ENCODE data around the gene PAMR1. TPM values are rescaled to one million over a fixed set of nuclear protein-coding genes. Genes with fewer than 3 reads are reported as not detected.
A peak's percentile ranks its signal among the peaks of the same experiment; 100 is the strongest.

Gene PAMR1
- 179 TPM for total RNA-seq
- polyA plus RNA-seq, result 48.7 TPM

DNA sequence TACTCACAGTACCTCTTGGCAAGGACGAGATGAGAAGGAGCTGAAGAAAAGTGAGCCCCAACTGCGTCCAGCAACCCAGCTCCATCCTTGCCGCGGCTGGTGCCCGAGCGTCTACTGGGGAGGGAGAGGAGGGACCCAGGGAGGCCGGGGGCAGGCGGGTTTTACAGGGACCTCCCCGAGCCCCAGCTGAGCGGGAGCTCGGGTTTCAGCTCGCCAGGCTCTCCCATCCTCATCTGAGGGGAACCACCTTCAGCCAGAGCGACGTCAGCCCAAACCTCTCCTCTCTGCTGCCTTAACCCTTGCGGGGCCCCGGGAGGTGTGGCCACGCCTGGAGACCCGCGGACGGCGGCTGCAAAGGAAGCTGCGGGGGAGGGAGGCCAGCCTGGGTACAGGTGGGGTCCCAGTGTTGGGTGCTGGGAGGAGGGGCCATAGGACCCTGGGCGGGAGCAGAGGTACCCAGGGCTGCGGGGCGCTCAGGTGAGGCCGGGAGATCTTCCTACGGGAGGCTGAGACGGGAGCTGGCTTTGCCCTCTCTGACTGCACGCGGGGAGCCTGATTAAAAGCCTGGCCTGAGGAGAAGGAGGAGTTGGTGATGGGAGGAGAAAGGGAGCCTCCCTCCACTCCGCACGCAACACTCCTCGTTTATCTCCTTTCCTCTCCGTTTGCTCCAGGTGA lies at the start of gene PAMR1:
Gene PAMR1, minus strand, starts transcription at position 116 of the 675 bp plus-strand sequence. Its CDS starts 31 bp downstream, at position 85.
- Histone ChIP-seq H3K27ac (ENCODE audit: low read depth) (peak within 1 kb of the TSS; percentile 61), H3K36me3 (ENCODE audit: insufficient read depth) (no peaks in the 10 kb centered on the region), H3K4me3 (ENCODE audit: low read depth, low read length) (peak within 1 kb of the TSS; percentile 61), H3K4me1 (ENCODE audit: insufficient read depth) (no peaks in the 10 kb centered on the region)
- WGBS, result 3% methylated on average over 34 of the region's 34 CpGs
- peak; percentile 61 for DNase-seq (ENCODE audit: extremely low spot score)

DNA sequence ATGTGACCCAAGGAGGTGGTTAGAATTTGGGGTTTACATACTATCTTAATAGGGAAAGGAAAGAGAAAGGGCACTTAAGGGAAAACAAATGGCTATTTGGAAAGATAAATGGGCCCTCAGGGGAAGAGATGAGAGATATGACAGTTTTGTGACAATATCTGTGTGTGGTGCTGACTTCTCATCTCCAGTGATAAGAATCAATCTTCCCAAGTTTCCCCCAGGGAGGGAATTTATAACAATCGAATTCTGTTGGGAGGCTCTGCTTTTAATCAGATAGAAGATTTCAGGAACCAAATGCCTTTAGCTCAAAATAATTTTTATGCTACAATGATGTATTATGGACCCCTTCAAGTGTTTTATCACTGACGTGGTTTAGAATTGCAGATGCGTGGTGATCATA lies 46.3 kb upstream of the PAMR1 start:
- Histone ChIP-seq H3K4me3 (ENCODE audit: low read depth, low read length) (no peak overlapping the region), H3K27ac (ENCODE audit: low read depth) (no peak overlapping the region), H3K4me1 (ENCODE audit: insufficient read depth) (no peaks in the 10 kb centered on the region), H3K36me3 (ENCODE audit: insufficient read depth) (no peaks in the 10 kb centered on the region)
- DNase-seq (ENCODE audit: extremely low spot score), result no peak
- WGBS, result 60% methylated on average over 3 of the region's 3 CpGs

GRCh38 chr11:35567737-35568465 lies 42.5 kb upstream of the PAMR1 start:
- H3K4me1 ChIP-seq (ENCODE audit: insufficient read depth), result no peaks in the 10 kb centered on the region
- WGBS, result 48% methylated on average over 1 of the region's 1 CpG
- H3K36me3 ChIP-seq (ENCODE audit: insufficient read depth), result no peaks in the 10 kb centered on the region
- H3K27ac ChIP-seq (ENCODE audit: low read depth), result peak overlapping the region; percentile 6
- no peak overlapping the region for H3K4me3 ChIP-seq (ENCODE audit: low read depth, low read length)
- DNase-seq (ENCODE audit: extremely low spot score), result no peak

- DNase-seq (ENCODE audit: extremely low spot score), result no peak
- Histone ChIP-seq H3K36me3 (ENCODE audit: insufficient read depth) (no peaks in the 10 kb centered on the region), H3K4me1 (ENCODE audit: insufficient read depth) (no peaks in the 10 kb centered on the region), H3K4me3 (ENCODE audit: low read depth, low read length) (no peak overlapping the region), H3K27ac (ENCODE audit: low read depth) (no peak overlapping the region)
- 90% methylated on average over 3 of the region's 3 CpGs for WGBS
These were observed 41.5 kb upstream of the PAMR1 start for GRCh38 chr11:35566885-35567284.

GRCh38 chr11:35566181-35566580 lies 40.8 kb upstream of the PAMR1 start:
- no peak for DNase-seq (ENCODE audit: extremely low spot score)
- 55% methylated on average over 4 of the region's 4 CpGs for WGBS
- H3K4me1 ChIP-seq (ENCODE audit: insufficient read depth), result no peaks in the 10 kb centered on the region
- no peak overlapping the region for H3K4me3 ChIP-seq (ENCODE audit: low read depth, low read length)
- no peaks in the 10 kb centered on the region for H3K36me3 ChIP-seq (ENCODE audit: insufficient read depth)
- no peak overlapping the region for H3K27ac ChIP-seq (ENCODE audit: low read depth)

DNA sequence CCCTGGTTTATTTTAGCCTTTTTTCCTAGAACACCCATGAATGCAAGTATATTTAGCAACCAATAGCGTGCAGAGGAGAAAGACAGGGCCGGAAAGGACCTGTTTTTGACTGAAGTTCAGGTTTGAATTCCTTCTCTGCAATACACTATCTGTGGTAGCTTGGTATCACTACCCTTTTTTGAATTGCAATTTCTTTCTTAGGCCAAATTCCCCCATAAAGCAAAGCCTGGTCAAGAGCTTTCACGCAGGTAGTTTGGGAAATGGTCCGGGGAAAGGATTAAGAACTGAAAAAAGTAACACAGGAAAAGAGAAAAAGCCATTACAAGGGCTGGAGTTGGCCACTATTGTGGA lies 38.8 kb upstream of the PAMR1 start:
- WGBS, result 43% methylated on average over 4 of the region's 4 CpGs
- no peak for DNase-seq (ENCODE audit: extremely low spot score)
- H3K36me3 ChIP-seq (ENCODE audit: insufficient read depth), result no peaks in the 10 kb centered on the region
- no peak overlapping the region for H3K27ac ChIP-seq (ENCODE audit: low read depth)
- H3K4me3 ChIP-seq (ENCODE audit: low read depth, low read length), result no peak overlapping the region
- H3K4me1 ChIP-seq (ENCODE audit: insufficient read depth), result no peaks in the 10 kb centered on the region

- no peak for DNase-seq (ENCODE audit: extremely low spot score)
- no peak overlapping the region for H3K4me3 ChIP-seq (ENCODE audit: low read depth, low read length)
- H3K27ac ChIP-seq (ENCODE audit: low read depth), result no peak overlapping the region
- H3K4me1 ChIP-seq (ENCODE audit: insufficient read depth), result no peaks in the 10 kb centered on the region
- WGBS, result 46% methylated on average over 6 of the region's 6 CpGs
- H3K36me3 ChIP-seq (ENCODE audit: insufficient read depth), result no peaks in the 10 kb centered on the region
These were observed 38.2 kb upstream of the PAMR1 start for GRCh38 chr11:35563484-35564244.

GRCh38 chr11:35559949-35560348 lies 34.5 kb upstream of the PAMR1 start:
- Histone ChIP-seq H3K4me3 (ENCODE audit: low read depth, low read length) (no peak overlapping the region), H3K4me1 (ENCODE audit: insufficient read depth) (no peaks in the 10 kb centered on the region), H3K36me3 (ENCODE audit: insufficient read depth) (no peaks in the 10 kb centered on the region), H3K27ac (ENCODE audit: low read depth) (no peak overlapping the region)
- WGBS, result 93% methylated on average over 5 of the region's 5 CpGs
- no peak for DNase-seq (ENCODE audit: extremely low spot score)

- H3K4me3 ChIP-seq (ENCODE audit: low read depth, low read length), result no peak overlapping the region
These were observed 33.1 kb upstream of the PAMR1 start for GRCh38 chr11:35558513-35558912.

DNA sequence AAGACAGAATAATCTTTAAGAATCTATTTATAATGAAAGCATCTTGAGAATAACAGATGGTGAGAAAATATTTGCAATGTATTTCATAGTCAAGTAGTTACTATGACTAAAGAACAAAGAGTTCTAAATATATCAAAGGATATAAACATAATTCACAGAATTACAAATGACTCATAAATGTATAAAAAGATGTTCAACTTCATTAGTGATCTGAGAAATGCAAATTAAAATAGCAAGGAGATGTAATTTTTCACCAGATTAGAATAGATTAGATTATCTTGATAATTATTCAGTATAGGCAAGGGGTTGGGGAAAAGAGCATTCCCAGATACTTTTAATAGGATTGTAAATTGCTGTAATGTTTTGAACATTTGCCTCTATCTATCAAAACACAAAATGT lies 30.1 kb upstream of the PAMR1 start:
- no peak for DNase-seq (ENCODE audit: extremely low spot score)
- Histone ChIP-seq H3K27ac (ENCODE audit: low read depth) (no peak overlapping the region), H3K36me3 (ENCODE audit: insufficient read depth) (no peaks in the 10 kb centered on the region), H3K4me1 (ENCODE audit: insufficient read depth) (no peaks in the 10 kb centered on the region), H3K4me3 (ENCODE audit: low read depth, low read length) (no peak overlapping the region)

More at GRCh38 chr11:35558513-35558912, 33.1 kb upstream of the PAMR1 start:
- Histone ChIP-seq H3K27ac (ENCODE audit: low read depth) (no peak overlapping the region), H3K36me3 (ENCODE audit: insufficient read depth) (no peaks in the 10 kb centered on the region), H3K4me1 (ENCODE audit: insufficient read depth) (no peaks in the 10 kb centered on the region)
- no peak for DNase-seq (ENCODE audit: extremely low spot score)
- WGBS, result 23% methylated on average over 3 of the region's 3 CpGs

GRCh38 chr11:35554491-35555437 lies 29.3 kb upstream of the PAMR1 start:
- WGBS, result 60% methylated on average over 5 of the region's 5 CpGs
- H3K36me3 ChIP-seq (ENCODE audit: insufficient read depth), result no peaks in the 10 kb centered on the region
- no peak for DNase-seq (ENCODE audit: extremely low spot score)
- no peaks in the 10 kb centered on the region for H3K4me1 ChIP-seq (ENCODE audit: insufficient read depth)
- no peak overlapping the region for H3K4me3 ChIP-seq (ENCODE audit: low read depth, low read length)
- no peak overlapping the region for H3K27ac ChIP-seq (ENCODE audit: low read depth)

DNA sequence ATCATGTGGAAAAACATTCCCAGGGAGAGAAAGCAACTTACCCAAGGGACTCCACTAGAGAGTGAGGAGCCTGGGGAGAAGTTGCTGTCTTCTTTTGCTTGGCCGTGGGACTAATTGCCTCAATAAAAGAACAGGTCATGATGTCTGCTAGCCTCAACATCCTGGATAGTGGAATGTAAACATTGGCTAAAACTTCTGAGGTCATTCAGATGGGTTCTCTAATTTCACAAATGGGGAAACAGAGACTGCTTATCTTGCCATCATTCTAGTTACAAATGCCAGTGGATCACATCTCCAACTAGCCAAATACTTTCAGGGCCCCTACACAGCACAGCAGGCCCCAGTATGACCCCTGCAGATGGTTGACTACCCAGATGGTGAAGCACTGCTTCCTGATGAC lies 28.4 kb upstream of the PAMR1 start:
- WGBS, result 27% methylated on average over 1 of the region's 1 CpG
- Histone ChIP-seq H3K4me3 (ENCODE audit: low read depth, low read length) (no peak overlapping the region), H3K36me3 (ENCODE audit: insufficient read depth) (no peaks in the 10 kb centered on the region), H3K27ac (ENCODE audit: low read depth) (no peak overlapping the region), H3K4me1 (ENCODE audit: insufficient read depth) (no peaks in the 10 kb centered on the region)
- DNase-seq (ENCODE audit: extremely low spot score), result no peak

GRCh38 chr11:35553021-35553420 lies 27.6 kb upstream of the PAMR1 start:
- no peak for DNase-seq (ENCODE audit: extremely low spot score)
- no peaks in the 10 kb centered on the region for H3K36me3 ChIP-seq (ENCODE audit: insufficient read depth)
- H3K4me1 ChIP-seq (ENCODE audit: insufficient read depth), result no peaks in the 10 kb centered on the region
- WGBS, result 89% methylated on average over 3 of the region's 3 CpGs
- no peak overlapping the region for H3K4me3 ChIP-seq (ENCODE audit: low read depth, low read length)
- H3K27ac ChIP-seq (ENCODE audit: low read depth), result no peak overlapping the region
